CD14-positive monocyte (primary cell): Measurements from ENCODE around the gene GLCCI1. TPM values are rescaled to one million over a fixed set of nuclear protein-coding genes. Genes with fewer than 3 reads are reported as not detected.
A peak's percentile ranks its signal among the peaks of the same experiment; 100 is the strongest.

ENCODE experiments used
- DNase-seq, 3 donors: peaks; one replicate each; pipeline ENCODE4 v3.0.0-alpha.2; 2011 to 2022
- H2AFZ ChIP-seq: 2 replicates; pipeline ENCODE4 v1.6.0; 2012; ENCODE audit warnings: mild to moderate bottlenecking, low read depth, low read length, inconsistent platforms; ENCODE audit not compliant: insufficient read depth, poor library complexity, severe bottlenecking
- H3K27ac ChIP-seq, 2 donors: 1 replicate in 1 of 2; 2 replicates in 1 of 2; pipeline ENCODE4 v1.5.1; 2012 to 2013; ENCODE audit warnings: low read length in 2 of 2, control low read depth in 1 of 2, inconsistent platforms in 1 of 2, low read depth in 1 of 2, mild to moderate bottlenecking in 1 of 2
- H3K27me3 ChIP-seq, 2 donors: one replicate each; pipeline versions ENCODE4 v1.6.0 to v1.6.1; 2011 to 2013; ENCODE audit warnings: low read length in 2 of 2; ENCODE audit not compliant: control insufficient read depth in 2 of 2, insufficient read depth in 2 of 2
- H3K36me3 ChIP-seq, 2 donors: replicated peaks in 1 of 2; 1 replicate in 1 of 2; 2 replicates in 1 of 2; pipeline versions ENCODE4 v1.5.1 to v1.6.1; 2012 to 2013; ENCODE audit warnings: low read length in 2 of 2, control low read depth in 1 of 2, inconsistent platforms in 1 of 2, mild to moderate bottlenecking in 1 of 2; ENCODE audit not compliant: insufficient read depth in 2 of 2, control insufficient read depth in 1 of 2
- H3K4me1 ChIP-seq, 2 donors: 1 replicate in 1 of 2; 2 replicates in 1 of 2; pipeline versions ENCODE4 v1.5.1 to v1.6.1; 2012 to 2013; ENCODE audit warnings: low read length in 2 of 2, control low read depth in 1 of 2, inconsistent platforms in 1 of 2, mild to moderate bottlenecking in 1 of 2, moderate library complexity in 1 of 2; ENCODE audit not compliant: insufficient read depth in 2 of 2, control insufficient read depth in 1 of 2
- H3K4me2 ChIP-seq: replicated peaks from 2 replicates; pipeline ENCODE3; 2012; ENCODE audit warnings: low read length, moderate library complexity, mild to moderate bottlenecking; ENCODE audit not compliant: poor library complexity, severe bottlenecking; ENCODE audit errors: extremely low read depth
- H3K4me3 ChIP-seq, 3 experiments: fragments of 200-600 bp in 1 of 3; sonication (generic) in 1 of 3; replicated peaks in 1 of 3; 1 replicate in 2 of 3; 2 replicates in 1 of 3; pipeline ENCODE4 v1.5.1; 2011 to 2013; ENCODE audit warnings: low read length in 3 of 3, mild to moderate bottlenecking in 3 of 3, control low read depth in 2 of 3, low read depth in 2 of 3, inconsistent platforms in 1 of 3, moderate library complexity in 1 of 3
- H3K79me2 ChIP-seq: 2 replicates; pipeline ENCODE4 v1.6.0; 2012; ENCODE audit warnings: mild to moderate bottlenecking, control low read depth, inconsistent platforms, low read length, moderate library complexity; ENCODE audit not compliant: insufficient read depth
- H3K9ac ChIP-seq: 2 replicates; pipeline ENCODE4 v1.6.0; 2017; ENCODE audit warnings: low read length, mild to moderate bottlenecking; ENCODE audit not compliant: insufficient read depth, poor library complexity, severe bottlenecking
- H3K9me3 ChIP-seq, 2 donors: replicated peaks in 1 of 2; 1 replicate in 1 of 2; 2 replicates in 1 of 2; pipeline versions ENCODE4 v1.5.1 to v1.6.1; 2012 to 2013; ENCODE audit warnings: low read length in 2 of 2, control low read depth in 1 of 2; ENCODE audit not compliant: control insufficient read depth in 1 of 2, insufficient read depth in 1 of 2
- H4K20me1 ChIP-seq: 2 replicates; pipeline ENCODE4 v1.6.0; 2012; ENCODE audit warnings: mild to moderate bottlenecking, low read length, control low read depth, moderate library complexity; ENCODE audit not compliant: insufficient read depth
- H3K27ac Mint-ChIP-seq, 7 donors: one replicate each; pipeline ENCODE4 v1.8.0; 2020; ENCODE audit warnings: mild to moderate bottlenecking in 7 of 7, mixed read lengths in 7 of 7, moderate library complexity in 6 of 7, inconsistent platforms in 2 of 7
- H3K27me3 Mint-ChIP-seq, 3 donors: one replicate each; pipeline ENCODE4 v1.8.0; 2021 to 2022; ENCODE audit warnings: low read depth in 3 of 3, mild to moderate bottlenecking in 3 of 3, mixed read lengths in 3 of 3, moderate library complexity in 3 of 3, inconsistent platforms in 1 of 3
- H3K36me3 Mint-ChIP-seq, 2 donors: one replicate each; pipeline ENCODE4 v1.8.0; 2020; ENCODE audit warnings: mixed read lengths in 2 of 2, inconsistent platforms in 1 of 2, mild to moderate bottlenecking in 1 of 2
- H3K4me1 Mint-ChIP-seq: one replicate; pipeline ENCODE4 v1.8.0; 2020; ENCODE audit warnings: mild to moderate bottlenecking, mixed read lengths
- H3K4me3 Mint-ChIP-seq, 2 donors: one replicate each; pipeline ENCODE4 v1.8.0; 2020; ENCODE audit warnings: mild to moderate bottlenecking in 2 of 2, mixed read lengths in 2 of 2, moderate library complexity in 1 of 2
- H3K9me3 Mint-ChIP-seq, 7 donors: one replicate each; pipeline ENCODE4 v1.8.0; 2020 to 2022; ENCODE audit warnings: mixed read lengths in 7 of 7, mild to moderate bottlenecking in 6 of 7, moderate library complexity in 6 of 7, inconsistent platforms in 2 of 7
- CTCF ChIP-seq: fragments of 200-600 bp; IDR thresholded peaks from one replicate; pipeline ENCODE4 v1.8.0; 2022; ENCODE audit warnings: antibody characterized with exemption, mild to moderate bottlenecking
- WGBS: methylation state at CpG from one replicate; pipeline ENCODE4 v1.1.5; 2013; ENCODE audit warnings: missing lambda C conversion rate; ENCODE audit not compliant: insufficient coverage; 5-methylcytosine and 5-hydroxymethylcytosine counted together
- intact Hi-C, 2 donors: fragments of 100-400 bp; cut with micrococcal nuclease; formaldehyde crosslinking; loops; one replicate each; pipeline versions ENCODE4 v1.15.0 to v1.15.1; 2023
- polyA plus RNA-seq, 3 donors: library from polyadenylated mRNA; depleted of rRNA in 1 of 3; unstranded in 2 of 3; stranded (reverse) in 1 of 3; fragments of 300-500 nt in 2 of 3; fragments of >200 nt in 1 of 3; fragmentation: Illumina TruSeq in 2 of 3; gene quantifications; 1 replicate in 2 of 3; 2 replicates in 1 of 3; pipeline ENCODE4 v1.2.3, GENCODE V29; 2012 to 2021

The GLCCI1 gene
- polyA plus RNA-seq, 3 donors = 0.89 to 2.1 (median 1.1) TPM

- H4K20me1 ChIP-seq = no peaks in the 10 kb centered on the region
- no peaks in the 10 kb centered on the region for H3K9me3 ChIP-seq
- Mint-ChIP-seq H3K27me3 (peaks cover 0 to 1% (median 0%) of the 10 kb centered on the region in 3 donors), H3K9me3 (peaks cover 0 to 4% (median 1%) of the 10 kb centered on the region in 7 donors), H3K4me1 (peaks cover 26% of the 10 kb centered on the region), H3K27ac (peak overlapping the region; percentile 52 to 94 (median 76)), H3K4me3 (peak overlapping the region; percentile 72 to 94), H3K36me3 (peaks cover 6 to 9% of the 10 kb centered on the region in 2 donors)
- H3K36me3 ChIP-seq = no peaks in the 10 kb centered on the region
- peak overlapping the region; percentile 69 for H3K4me2 ChIP-seq
- no peaks in the 10 kb centered on the region for H3K27me3 ChIP-seq
- H3K9ac ChIP-seq = peak overlapping the region; percentile 27
- H3K79me2 ChIP-seq = no peaks in the 10 kb centered on the region
- H2AFZ ChIP-seq = peak overlapping the region; percentile 84
- peaks cover 19 to 20% of the 10 kb centered on the region in 2 donors for H3K4me1 ChIP-seq
- DNase-seq = peak; percentile 25 to 30 (median 26)
- peak overlapping the region; percentile 50 to 74 for H3K27ac ChIP-seq
- 0% methylated on average over 2 of the region's 8 CpGs for WGBS
- H3K4me3 ChIP-seq = peak overlapping the region in 1 of 3 experiments; percentile 64
- intact Hi-C loops = no loop called here
- TF ChIP-seq CTCF = no peak
These were observed 157.3 kb downstream of the GLCCI1 start for GRCh38 chr7:8125680-8126444.

- H3K9me3 ChIP-seq = no peaks in the 10 kb centered on the region
These were observed 158.1 kb downstream of the GLCCI1 start for GRCh38 chr7:8126601-8127167.

More at GRCh38 chr7:8126601-8127167, 158.1 kb downstream of the GLCCI1 start:
- peak overlapping the region in 1 of 2 donors; percentile 74 for H3K27ac ChIP-seq
- no peaks in the 10 kb centered on the region for H3K36me3 ChIP-seq
- Mint-ChIP-seq H3K27me3 (peaks cover 0 to 1% (median 0%) of the 10 kb centered on the region in 3 donors), H3K4me3 (no peak overlapping the region), H3K36me3 (peaks cover 6 to 9% of the 10 kb centered on the region in 2 donors), H3K4me1 (peaks cover 26% of the 10 kb centered on the region), H3K9me3 (peaks cover 0 to 4% (median 1%) of the 10 kb centered on the region in 7 donors), H3K27ac (peak overlapping the region in 6 of 7 donors; percentile 52 to 92 (median 74))
- DNase-seq = no peak
- intact Hi-C loops = no loop called here
- no CpG with 5 or more reads among the region's 2 CpGs for WGBS
- H2AFZ ChIP-seq = no peak overlapping the region
- TF ChIP-seq CTCF = no peak
- peaks cover 19 to 20% of the 10 kb centered on the region in 2 donors for H3K4me1 ChIP-seq
- H3K9ac ChIP-seq = no peak overlapping the region
- no peaks in the 10 kb centered on the region for H3K79me2 ChIP-seq
- H4K20me1 ChIP-seq = no peaks in the 10 kb centered on the region
- peak overlapping the region; percentile 69 for H3K4me2 ChIP-seq
- no peaks in the 10 kb centered on the region for H3K27me3 ChIP-seq
- no peak overlapping the region for H3K4me3 ChIP-seq
